ENCODE measurements around the gene ATP6V1F.

Gene ATP6V1F

GRCh38 chr7:128902761-128903585, 40.3 kb downstream of the ATP6V1F start:
- in situ Hi-C loops (cut with HindIII; ENCODE audit: low pct_unique_long_range_greater_than_20kb, low sequenced_read_pairs): no loop called here
- TF ChIP-seq JUND (IDR thresholded peaks at IDR 0.05; ENCODE audit: low read depth): no peak
- no peak for DNase-seq (ENCODE audit: low read depth in 1 of 2, low spot score in 1 of 2)

DNA sequence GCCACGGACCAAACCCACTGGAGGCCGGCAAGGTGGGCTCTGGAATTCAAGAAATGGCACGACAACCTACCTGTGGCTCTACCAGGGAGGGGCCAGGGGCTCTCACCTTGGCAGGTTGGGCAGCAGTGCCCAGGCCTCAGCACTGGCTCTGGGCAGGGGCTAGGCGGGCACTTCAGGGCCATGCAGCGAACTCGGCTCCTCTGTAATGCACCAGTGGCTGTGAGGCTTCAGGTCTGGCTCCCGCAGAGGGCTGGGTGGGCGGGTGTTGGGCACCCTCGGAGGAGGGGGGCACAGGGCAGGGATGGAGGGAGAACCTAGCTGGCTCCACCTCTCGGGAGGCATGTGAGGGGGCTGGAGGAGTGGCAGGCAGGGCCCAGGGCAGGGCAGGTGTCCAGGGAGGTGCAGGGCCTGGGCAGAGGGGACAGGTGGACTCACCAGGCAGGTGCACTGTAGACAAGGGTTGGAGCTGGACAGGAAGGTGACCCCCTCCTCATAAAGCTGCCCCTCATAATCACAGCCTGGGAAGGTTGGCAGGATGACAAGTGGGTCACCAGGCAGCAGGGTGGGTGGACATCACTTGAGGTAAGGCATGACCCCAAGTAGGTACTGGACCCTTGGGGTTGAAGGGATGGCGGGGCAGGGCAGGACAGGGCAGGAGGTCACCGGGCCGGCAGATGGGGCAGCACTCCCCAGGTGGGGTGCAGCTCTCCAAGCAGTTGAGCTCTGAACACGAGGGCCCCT, 41.1 kb downstream of the ATP6V1F start:
- in situ Hi-C loops (cut with HindIII; ENCODE audit: low pct_unique_long_range_greater_than_20kb, low sequenced_read_pairs): no loop called here
- TF ChIP-seq JUND (IDR thresholded peaks at IDR 0.05; ENCODE audit: low read depth): no peak
- no peak for DNase-seq (ENCODE audit: low read depth in 1 of 2, low spot score in 1 of 2)

DNA sequence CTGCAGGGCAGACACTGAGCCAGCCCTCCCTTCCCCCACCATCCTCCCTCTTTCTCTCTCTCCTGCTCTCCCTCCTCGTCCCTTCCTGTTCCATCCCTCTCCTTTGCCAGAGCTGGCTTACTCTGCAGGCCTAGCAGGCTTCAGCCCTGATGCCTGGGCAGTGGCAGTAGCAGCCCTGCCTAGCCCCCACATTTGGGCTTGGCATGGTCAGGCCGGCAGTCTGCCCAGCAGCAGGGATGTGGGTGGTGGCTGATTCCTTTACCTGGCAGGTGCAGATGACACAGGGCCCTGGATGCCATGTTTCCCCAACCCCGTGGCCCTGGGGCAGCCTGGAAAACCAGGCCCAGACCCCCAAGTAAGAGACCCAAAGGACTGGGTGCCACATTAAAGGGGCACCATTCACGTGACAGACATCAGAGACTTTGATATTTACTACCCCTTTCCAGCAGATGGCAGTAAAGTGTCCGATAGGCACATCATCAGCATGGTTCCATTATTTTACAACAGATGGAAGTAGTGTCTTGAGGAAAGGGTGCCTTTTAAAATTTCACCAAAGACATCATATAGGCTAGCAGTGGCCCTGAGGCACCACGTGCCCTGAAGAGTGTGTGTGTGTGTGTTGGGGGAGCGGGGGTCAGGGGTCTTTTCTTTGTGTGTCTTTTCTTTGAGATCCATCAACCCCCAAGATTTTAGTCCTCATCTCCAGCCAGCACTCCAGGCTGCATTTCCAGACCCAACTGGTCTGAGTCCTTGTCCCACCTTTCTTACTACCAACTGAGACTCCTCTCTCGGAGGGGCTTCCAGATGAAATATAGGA, 41.9 kb downstream of the ATP6V1F start:
- DNase-seq (ENCODE audit: low read depth in 1 of 2, low spot score in 1 of 2): peak; percentile 63 to 69
- in situ Hi-C loops (cut with HindIII; ENCODE audit: low pct_unique_long_range_greater_than_20kb, low sequenced_read_pairs): no loop called here
- no peak for TF ChIP-seq JUND (IDR thresholded peaks at IDR 0.05; ENCODE audit: low read depth)

GRCh38 chr7:128906001-128906765, 43.5 kb downstream of the ATP6V1F start:
- DNase-seq (ENCODE audit: low read depth in 1 of 2, low spot score in 1 of 2): no peak
- TF ChIP-seq JUND (IDR thresholded peaks at IDR 0.05; ENCODE audit: low read depth): no peak
- in situ Hi-C loops (cut with HindIII; ENCODE audit: low pct_unique_long_range_greater_than_20kb, low sequenced_read_pairs): no loop called here

DNA sequence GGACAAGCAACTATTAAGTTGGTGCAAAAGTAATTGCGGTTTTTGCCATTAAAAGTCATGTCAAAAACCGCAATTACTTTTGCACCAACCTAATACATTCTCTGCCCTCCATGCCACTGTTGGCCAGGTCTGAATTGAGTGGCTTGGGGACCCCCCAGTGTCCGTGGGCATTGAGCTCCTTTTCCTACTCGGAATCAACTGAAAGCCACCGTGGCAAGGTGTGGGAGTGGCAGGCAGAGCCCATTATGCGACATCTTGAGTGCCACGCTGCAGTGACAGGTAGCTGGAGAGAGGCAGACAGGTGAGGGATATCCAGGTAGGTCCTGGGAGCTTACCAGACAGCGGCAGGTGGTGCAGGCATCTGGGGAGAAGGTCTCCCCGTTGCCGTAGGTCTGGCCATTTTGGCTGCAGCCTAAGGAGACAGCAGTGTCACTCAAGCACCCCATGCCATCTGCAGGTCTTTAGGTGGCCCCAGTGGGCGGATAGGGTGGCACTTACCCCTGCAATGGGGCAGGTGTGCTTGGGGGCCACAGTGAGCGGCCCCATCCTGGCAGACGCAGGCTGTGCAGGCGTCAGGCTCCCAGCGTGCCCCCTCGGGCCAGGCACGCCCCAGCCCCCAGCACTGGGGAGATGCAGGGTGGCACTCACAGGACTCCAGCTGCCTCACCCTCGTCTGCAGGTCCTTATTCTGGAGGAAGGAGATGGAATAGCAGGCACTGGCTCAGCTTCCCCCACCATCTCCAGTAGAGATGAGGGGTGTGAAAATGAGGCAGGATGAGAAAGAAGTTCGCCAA, 44.3 kb downstream of the ATP6V1F start:
- in situ Hi-C loops (cut with HindIII; ENCODE audit: low pct_unique_long_range_greater_than_20kb, low sequenced_read_pairs): no loop called here
- TF ChIP-seq JUND (IDR thresholded peaks at IDR 0.05; ENCODE audit: low read depth): no peak
- DNase-seq (ENCODE audit: low read depth in 1 of 2, low spot score in 1 of 2): no peak

DNA sequence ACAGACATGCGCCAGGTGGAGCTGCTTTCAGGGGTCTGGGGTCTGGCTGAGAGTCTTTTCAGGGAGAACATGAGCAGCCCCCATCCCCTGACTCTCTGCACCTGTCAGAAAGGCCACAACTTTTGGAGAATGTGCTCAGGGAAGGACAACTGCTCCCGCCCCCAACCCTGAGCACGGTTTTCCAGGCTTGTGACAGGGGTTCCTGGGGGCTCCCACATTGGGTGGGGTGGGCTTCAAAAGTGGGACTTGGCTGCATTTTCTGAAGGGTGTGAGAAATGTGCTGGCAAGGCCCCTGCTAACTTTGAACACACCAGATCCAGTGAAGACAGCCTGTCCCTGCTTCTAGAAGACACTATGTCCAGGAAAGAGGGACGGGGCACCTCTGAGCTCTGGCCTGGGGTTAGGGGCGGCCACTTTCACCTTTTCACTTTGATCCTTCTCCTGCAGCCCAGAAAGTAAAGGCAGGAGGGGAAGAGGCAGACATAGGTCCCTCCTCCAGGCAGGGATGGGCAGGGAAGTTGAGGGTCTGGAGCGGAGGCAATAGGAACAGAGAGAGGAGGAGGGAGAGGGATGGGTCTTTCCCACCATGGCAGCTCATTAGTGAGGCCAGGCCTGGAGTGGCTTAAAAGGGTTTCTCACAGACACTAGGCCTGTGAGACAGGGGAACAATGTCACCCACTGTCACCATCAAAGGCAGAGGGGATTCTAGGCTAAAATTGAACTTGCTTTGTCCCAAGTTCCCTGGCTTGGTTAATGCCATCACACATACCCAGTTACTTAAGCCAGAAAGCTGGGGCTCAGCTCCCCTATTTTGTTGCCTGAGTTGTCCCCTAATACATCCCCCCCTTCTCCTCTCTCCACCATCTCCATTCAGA, 46.3 kb downstream of the ATP6V1F start:
- in situ Hi-C loops (cut with HindIII; ENCODE audit: low pct_unique_long_range_greater_than_20kb, low sequenced_read_pairs): no loop called here
- DNase-seq (ENCODE audit: low read depth in 1 of 2, low spot score in 1 of 2): no peak
- TF ChIP-seq JUND (IDR thresholded peaks at IDR 0.05; ENCODE audit: low read depth): no peak

DNA sequence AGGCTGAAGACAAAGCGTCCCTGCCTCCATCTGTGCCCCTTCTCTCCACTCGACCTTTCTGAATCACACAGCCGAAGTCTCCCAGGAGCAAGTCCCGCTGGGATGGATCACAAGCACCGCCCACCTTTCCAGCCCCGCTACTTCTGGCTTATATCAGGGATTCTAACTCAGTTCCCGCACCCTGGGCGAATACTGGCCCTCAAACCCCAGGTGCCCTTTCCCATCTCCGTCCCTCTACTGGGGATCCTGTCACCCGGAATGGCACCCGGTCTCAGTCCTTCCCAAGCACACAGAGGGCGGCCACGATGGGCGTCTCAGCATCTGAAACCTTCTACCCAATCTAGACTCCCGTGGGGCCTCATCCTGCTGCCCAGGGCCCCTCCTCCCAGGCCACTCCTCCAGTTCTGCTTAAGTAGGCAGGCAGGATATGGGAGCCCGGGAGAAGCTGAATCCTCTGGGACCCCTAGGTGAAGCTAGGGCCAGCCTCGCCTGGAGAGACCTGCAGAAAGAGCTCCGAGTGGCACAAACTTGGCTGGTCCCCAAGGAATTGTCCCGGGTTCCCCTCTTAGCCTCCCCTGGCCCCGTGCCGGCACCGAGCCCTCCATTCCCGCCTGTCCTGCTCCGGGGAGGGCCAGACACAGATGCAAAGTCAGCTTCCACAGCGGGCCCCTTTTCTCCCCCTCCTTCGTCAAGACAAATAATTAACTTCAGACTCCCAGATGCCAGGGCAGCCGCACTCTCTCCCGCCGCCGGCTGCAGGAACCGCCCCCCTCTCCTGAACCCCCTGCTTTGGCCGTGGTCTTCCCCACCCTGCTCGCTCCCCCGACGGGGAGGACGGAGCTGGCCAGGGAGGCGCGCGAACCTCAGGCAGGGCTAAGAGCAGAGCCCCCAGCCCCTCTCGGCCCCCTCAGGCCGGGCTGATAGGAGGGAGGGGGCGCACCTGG, 47.2 kb downstream of the ATP6V1F start:
- TF ChIP-seq JUND (IDR thresholded peaks at IDR 0.05; ENCODE audit: low read depth): no peak
- no peak for DNase-seq (ENCODE audit: low read depth in 1 of 2, low spot score in 1 of 2)
- in situ Hi-C loops (cut with HindIII; ENCODE audit: low pct_unique_long_range_greater_than_20kb, low sequenced_read_pairs): no loop called here

DNA sequence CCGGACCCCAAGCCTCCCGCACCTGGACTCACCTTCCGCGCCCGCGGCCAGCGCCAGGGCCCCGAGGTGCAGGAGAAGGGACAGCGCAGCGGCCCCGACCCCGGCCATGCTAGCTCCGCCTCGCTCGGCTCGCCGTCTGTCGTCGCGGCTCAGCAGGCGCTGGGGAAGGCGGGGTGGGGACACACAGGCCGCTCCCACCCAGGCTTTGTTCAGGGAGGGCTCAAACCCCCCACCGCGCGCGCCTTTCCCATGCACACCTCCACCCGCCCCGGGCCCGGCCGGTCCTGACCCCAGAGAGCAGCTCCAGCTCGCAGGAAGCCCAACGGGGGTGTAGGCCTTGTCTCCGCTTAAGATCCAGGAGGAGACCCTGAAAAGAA, 47.9 kb downstream of the ATP6V1F start, which contains the start of gene KCP:
Gene KCP, minus strand, starts transcription at position 141 of the 377 bp plus-strand sequence. Its CDS starts 33 bp downstream, at position 108.
- DNase-seq (ENCODE audit: low read depth in 1 of 2, low spot score in 1 of 2): no peak
- no peak for TF ChIP-seq JUND (IDR thresholded peaks at IDR 0.05; ENCODE audit: low read depth)
- in situ Hi-C loops (cut with HindIII; ENCODE audit: low pct_unique_long_range_greater_than_20kb, low sequenced_read_pairs): no loop called here

- TF ChIP-seq JUND (IDR thresholded peaks at IDR 0.05; ENCODE audit: low read depth): no peak
- peak; percentile 44 to 55 for DNase-seq (ENCODE audit: low read depth in 1 of 2, low spot score in 1 of 2)
- in situ Hi-C loops (cut with HindIII; ENCODE audit: low pct_unique_long_range_greater_than_20kb, low sequenced_read_pairs): no loop called here
Observed at GRCh38 chr7:128911423-128912031, 48.9 kb downstream of the ATP6V1F start.

Measured in T47D (cell line).